Brain microvascular endothelial cell (primary cell): ENCODE data around the gene TMEM236.

Source experiments
- DNase-seq: peaks from one replicate; pipeline ENCODE4 v3.0.0-alpha.2; 2020
- H3K27ac ChIP-seq: fragments of 250-450 bp; sonication (Bioruptor Pico); 2 replicates; pipeline ENCODE4 v1.5.1; 2020; ENCODE audit warnings: mild to moderate bottlenecking, moderate library complexity
- H3K27me3 ChIP-seq: fragments of 250-450 bp; sonication (Bioruptor Pico); replicated peaks from 2 replicates; pipeline ENCODE4 v1.5.1; 2020; ENCODE audit warnings: mild to moderate bottlenecking
- H3K36me3 ChIP-seq: fragments of 250-450 bp; sonication (Bioruptor Pico); replicated peaks from 2 replicates; pipeline ENCODE4 v1.5.1; 2020; ENCODE audit warnings: mild to moderate bottlenecking
- H3K4me3 ChIP-seq: 2 replicates; pipeline ENCODE4 v1.5.1; 2011; ENCODE audit warnings: low read depth, mild to moderate bottlenecking, control low read depth, low read length, moderate library complexity
- in situ Hi-C: cut with HindIII; loops from 2 replicates; pipeline ENCODE4 v1.10.0; 2017; ENCODE audit warnings: low sequenced_read_pairs, low pct_ligation_motif_present
- TF ChIP-seq, protein P1 (sequence below): IDR thresholded peaks from 2 replicates; pipeline ENCODE4 v1.5.1; 2011; ENCODE audit warnings: low read depth, mild to moderate bottlenecking, moderate library complexity, low read length, control low read depth, inconsistent platforms; ENCODE audit errors: missing control alignments

The TMEM236 gene, protein sequence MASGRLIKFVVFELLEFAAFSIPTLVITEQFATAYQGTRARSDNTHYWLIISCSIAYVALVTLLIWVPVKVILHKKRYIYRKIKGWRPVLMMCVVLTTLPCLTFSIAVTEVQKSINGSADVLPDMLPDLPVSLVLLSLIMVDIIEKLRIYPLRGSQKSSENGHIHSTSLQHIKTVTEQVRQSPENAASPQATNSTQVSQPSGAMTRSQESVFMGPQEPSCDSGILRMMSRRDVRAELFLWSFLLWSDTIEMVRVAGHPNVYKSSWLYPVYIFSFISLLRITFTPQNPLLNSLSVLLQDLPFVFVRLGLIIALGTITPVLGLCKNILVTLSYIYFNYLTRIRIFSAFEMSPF

DNA sequence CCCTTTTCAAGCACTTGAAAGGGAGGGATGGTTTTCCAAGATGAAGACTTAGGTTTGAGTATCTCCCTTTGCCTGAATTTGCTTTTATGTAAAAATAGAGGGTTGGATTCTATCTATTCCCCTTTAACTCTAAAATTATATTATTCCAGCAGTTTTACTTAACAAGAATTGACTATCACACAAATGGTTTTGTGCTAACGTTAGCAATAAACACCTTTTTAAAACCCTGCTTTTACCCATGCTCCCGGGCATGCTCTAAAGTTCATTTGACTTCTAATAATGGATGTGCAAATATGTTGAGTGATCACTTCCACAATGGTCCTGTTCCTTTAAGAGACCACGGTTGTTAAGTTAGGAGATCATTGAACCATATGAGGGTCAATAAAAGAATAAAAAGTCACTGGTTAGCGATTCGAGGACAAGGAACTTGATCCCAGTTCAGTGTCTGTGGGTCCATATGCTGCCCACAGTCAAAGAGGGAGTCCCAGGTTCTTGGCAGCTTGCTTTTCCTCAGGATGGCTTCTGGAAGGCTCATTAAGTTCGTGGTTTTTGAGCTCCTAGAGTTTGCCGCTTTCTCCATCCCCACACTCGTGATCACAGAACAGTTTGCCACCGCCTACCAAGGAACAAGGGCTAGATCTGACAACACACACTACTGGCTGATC, at the start of gene TMEM236:
TSS of gene TMEM236 (plus strand) at position 421 of the 665 bp plus-strand sequence. CDS start at position 516, 95 bp downstream.
- TF ChIP-seq, protein P1, sequence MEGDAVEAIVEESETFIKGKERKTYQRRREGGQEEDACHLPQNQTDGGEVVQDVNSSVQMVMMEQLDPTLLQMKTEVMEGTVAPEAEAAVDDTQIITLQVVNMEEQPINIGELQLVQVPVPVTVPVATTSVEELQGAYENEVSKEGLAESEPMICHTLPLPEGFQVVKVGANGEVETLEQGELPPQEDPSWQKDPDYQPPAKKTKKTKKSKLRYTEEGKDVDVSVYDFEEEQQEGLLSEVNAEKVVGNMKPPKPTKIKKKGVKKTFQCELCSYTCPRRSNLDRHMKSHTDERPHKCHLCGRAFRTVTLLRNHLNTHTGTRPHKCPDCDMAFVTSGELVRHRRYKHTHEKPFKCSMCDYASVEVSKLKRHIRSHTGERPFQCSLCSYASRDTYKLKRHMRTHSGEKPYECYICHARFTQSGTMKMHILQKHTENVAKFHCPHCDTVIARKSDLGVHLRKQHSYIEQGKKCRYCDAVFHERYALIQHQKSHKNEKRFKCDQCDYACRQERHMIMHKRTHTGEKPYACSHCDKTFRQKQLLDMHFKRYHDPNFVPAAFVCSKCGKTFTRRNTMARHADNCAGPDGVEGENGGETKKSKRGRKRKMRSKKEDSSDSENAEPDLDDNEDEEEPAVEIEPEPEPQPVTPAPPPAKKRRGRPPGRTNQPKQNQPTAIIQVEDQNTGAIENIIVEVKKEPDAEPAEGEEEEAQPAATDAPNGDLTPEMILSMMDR = no peak
- DNase-seq = no peak
- Histone ChIP-seq H3K4me3 (no peak within 1 kb of the TSS), H3K27me3 (no peaks in the 10 kb centered on the region), H3K27ac (no peak within 1 kb of the TSS), H3K36me3 (no peaks in the 10 kb centered on the region)
- in situ Hi-C loops = no loop called here

DNA sequence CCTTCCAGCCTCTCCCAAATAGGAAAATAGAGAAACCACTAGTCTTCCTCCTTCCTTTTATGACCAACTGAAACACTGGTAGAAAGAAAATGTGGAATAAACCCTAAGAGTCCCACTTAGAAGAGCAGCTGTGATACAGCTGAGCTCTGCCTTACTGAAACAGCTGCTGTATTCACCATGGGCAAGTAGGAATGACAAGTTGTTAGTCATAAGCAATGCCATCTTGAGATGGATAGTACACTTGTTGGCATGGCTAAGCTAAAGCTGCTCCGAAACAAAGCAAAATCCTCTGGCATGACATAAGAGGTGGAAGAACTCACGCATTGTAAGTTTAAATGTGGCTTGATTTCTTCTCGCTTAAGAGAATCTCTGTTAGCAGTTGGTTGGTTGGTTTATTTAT, 48.3 kb upstream of the TMEM236 start:
- in situ Hi-C loops = no loop called here
- Histone ChIP-seq H3K36me3 (peaks cover 8% of the 10 kb centered on the region), H3K4me3 (no peak overlapping the region), H3K27me3 (no peaks in the 10 kb centered on the region), H3K27ac (no peak overlapping the region)
- no peak for DNase-seq
- TF ChIP-seq, protein P1 = no peak

GRCh38 chr10:17708821-17709220, 43.2 kb upstream of the TMEM236 start:
- in situ Hi-C loops = no loop called here
- Histone ChIP-seq H3K4me3 (no peak overlapping the region), H3K36me3 (peaks cover 18% of the 10 kb centered on the region), H3K27me3 (no peaks in the 10 kb centered on the region), H3K27ac (no peak overlapping the region)
- TF ChIP-seq, protein P1 = no peak
- DNase-seq = no peak

DNA sequence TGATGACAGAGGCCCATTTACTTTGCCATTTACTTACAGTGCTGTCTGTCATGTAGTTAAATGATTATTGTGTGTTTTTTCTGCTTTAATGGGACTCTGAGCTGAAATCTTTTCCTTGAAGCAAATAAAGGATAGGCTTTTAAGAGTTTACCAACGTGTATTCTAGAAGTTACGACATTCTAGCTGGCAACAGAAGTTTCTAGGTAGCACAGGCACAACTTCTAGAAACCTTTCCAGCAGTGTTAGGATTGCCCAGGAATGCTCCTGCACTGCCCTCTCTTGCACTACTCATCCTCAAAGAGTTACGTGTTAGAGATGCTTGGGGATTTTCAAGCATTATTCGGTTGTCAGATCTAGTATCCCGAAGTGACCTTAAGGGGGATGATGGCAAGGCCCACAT, 42.5 kb upstream of the TMEM236 start:
- no peak for DNase-seq
- Histone ChIP-seq H3K27me3 (no peaks in the 10 kb centered on the region), H3K4me3 (no peak overlapping the region), H3K27ac (no peak overlapping the region), H3K36me3 (peaks cover 17% of the 10 kb centered on the region)
- TF ChIP-seq, protein P1 = no peak
- in situ Hi-C loops = no loop called here

DNA sequence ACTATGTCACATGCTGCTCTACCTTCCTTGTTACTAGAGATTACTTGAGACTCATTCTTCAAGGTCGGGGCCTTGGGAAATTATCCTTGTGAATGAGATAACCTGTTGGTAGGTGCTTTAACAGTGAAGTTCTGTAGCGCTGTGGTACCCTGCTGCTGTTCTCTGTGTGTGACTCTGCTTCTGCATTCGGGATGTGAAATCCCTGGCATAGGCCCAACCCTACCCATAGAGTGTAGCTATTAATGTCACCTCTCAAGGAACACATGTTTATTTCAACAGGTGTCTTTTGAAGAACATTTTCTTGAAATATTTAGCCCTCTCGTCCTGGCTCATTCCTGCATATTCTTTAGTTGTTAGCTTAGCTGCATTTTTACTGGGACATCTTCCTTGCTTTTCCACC, 41.8 kb upstream of the TMEM236 start:
- Histone ChIP-seq H3K4me3 (no peak overlapping the region), H3K27me3 (no peaks in the 10 kb centered on the region), H3K36me3 (peaks cover 23% of the 10 kb centered on the region), H3K27ac (no peak overlapping the region)
- no peak for DNase-seq
- TF ChIP-seq, protein P1 = no peak
- in situ Hi-C loops = no loop called here
